SK-N-MC (cell line): Measurements from ENCODE around the gene TGIF2.

ENCODE experiments used
- DNase-seq: peaks from one replicate; pipeline ENCODE4 v3.0.0-alpha.2; 2011; ENCODE audit warnings: low read depth, low spot score
- H3K27ac ChIP-seq: fragments of 200-600 bp; sonication (generic); 2 replicates; pipeline ENCODE4 v1.5.1; 2016; ENCODE audit warnings: mixed run types
- H3K36me3 ChIP-seq: fragments of 200-600 bp; sonication (generic); 2 replicates; pipeline ENCODE4 v1.6.1; 2017; ENCODE audit warnings: antibody characterized with exemption, low read length, mixed read lengths; ENCODE audit not compliant: insufficient read depth
- H3K4me3 ChIP-seq: fragments of 200-600 bp; sonication (generic); 2 replicates; pipeline ENCODE4 v1.5.1; 2016
- H3K9ac ChIP-seq: fragments of 200-600 bp; sonication (generic); 2 replicates; pipeline ENCODE4 v1.8.0; 2017; ENCODE audit warnings: mixed run types, mixed read lengths; ENCODE audit not compliant: insufficient read length
- H3K9me3 ChIP-seq: fragments of 200-600 bp; sonication (generic); 2 replicates; pipeline ENCODE4 v1.6.1; 2017; ENCODE audit warnings: low read depth, mild to moderate bottlenecking, antibody characterized with exemption, low read length, moderate library complexity, mixed read lengths
- EZH2 ChIP-seq: fragments of 200-600 bp; sonication (generic); IDR thresholded peaks from one replicate; pipeline ENCODE4 v1.6.1; 2017; ENCODE audit warnings: antibody characterized with exemption
- FOXP2 ChIP-seq: optimal IDR thresholded peaks from 2 replicates; pipeline ENCODE3; 2011; ENCODE audit warnings: mild to moderate bottlenecking, moderate library complexity; ENCODE audit not compliant: insufficient read depth; ENCODE audit errors: extremely low read length, control extremely low read depth
- POLR2AphosphoS5 ChIP-seq: IDR thresholded peaks from 2 replicates; pipeline ENCODE4 v1.6.1; 2012; ENCODE audit warnings: mild to moderate bottlenecking, low read depth, low read length, borderline replicate concordance

TGIF2 gene

DNA sequence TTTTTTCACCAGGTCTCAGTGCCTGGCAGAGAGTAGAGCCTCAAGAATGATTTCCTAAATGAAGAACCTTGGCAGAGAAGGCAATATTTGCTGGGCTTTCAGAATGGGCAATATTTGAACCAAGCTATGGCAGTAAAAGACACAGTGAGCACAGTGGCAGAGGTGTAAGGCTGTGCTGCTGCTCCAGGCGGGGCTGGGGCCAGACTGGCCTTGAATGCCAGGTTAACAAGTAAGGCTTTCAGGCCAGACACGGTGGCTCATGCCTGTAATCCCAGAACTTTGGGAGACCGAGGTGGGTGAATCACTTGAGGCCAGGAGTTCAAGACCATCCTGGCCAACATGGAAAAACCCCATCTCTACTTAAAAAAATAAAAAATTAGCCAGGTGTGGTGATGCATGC is 40.6 kb upstream of the TGIF2 start:
- TF ChIP-seq EZH2 (no peak), POLR2AphosphoS5 (no peak)
- H3K9ac ChIP-seq: no peak overlapping the region
- H3K9me3 ChIP-seq: no peaks in the 10 kb centered on the region
- DNase-seq: no peak
- H3K36me3 ChIP-seq: no peaks in the 10 kb centered on the region
- no peak overlapping the region for H3K27ac ChIP-seq
- no peak overlapping the region for H3K4me3 ChIP-seq

- TF ChIP-seq EZH2 (no peak), POLR2AphosphoS5 (no peak), FOXP2 (no peak)
- H3K36me3 ChIP-seq: no peaks in the 10 kb centered on the region
- no peak for DNase-seq
- no peak overlapping the region for H3K27ac ChIP-seq
- no peak overlapping the region for H3K9ac ChIP-seq
- no peak overlapping the region for H3K4me3 ChIP-seq
- no peaks in the 10 kb centered on the region for H3K9me3 ChIP-seq
Measured at GRCh38 chr20:36538026-36538722, 35.2 kb upstream of the TGIF2 start.

GRCh38 chr20:36540551-36541211 is 32.7 kb upstream of the TGIF2 start:
- H3K27ac ChIP-seq: no peak overlapping the region
- DNase-seq: no peak
- H3K9ac ChIP-seq: no peak overlapping the region
- no peak for TF ChIP-seq FOXP2
- no peak for TF ChIP-seq POLR2AphosphoS5
- TF ChIP-seq EZH2: no peak
- no peaks in the 10 kb centered on the region for H3K9me3 ChIP-seq
- no peak overlapping the region for H3K4me3 ChIP-seq
- no peaks in the 10 kb centered on the region for H3K36me3 ChIP-seq

DNA sequence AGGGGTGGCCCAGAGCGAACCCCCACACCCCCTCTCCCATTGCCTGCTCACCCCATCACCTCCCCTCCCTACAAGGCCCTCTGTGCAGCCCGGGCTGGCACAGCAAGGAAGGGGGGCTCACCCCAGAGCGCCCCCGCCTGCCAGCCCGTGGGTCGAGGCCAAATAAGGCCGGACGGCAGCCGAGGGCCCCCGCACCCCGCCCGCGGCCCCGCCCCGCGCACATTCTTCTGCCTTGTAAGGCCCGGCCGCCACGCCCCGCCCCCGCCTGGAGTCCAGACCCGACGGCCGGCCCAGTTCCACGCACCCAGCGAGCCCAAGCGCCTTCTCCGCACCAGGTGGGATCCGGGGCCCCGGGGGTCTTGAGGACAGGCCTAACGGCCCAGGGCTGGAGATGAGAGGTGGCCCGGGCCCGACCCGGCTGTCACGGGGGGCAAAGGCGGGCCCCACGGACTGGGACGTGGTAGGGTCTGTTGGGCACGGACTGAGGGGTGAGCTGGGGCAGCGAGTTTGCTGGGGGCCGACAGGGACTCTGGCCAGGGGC is 32.1 kb upstream of the TGIF2 start, which contains the start of gene MYL9:
Gene MYL9, plus strand, starts transcription at position 293 of the 541 bp plus-strand sequence. CDS start 3,366 bp downstream, outside the sequence.
- Histone ChIP-seq H3K36me3 (no peaks in the 10 kb centered on the region), H3K27ac (no peak within 1 kb of the TSS), H3K9ac (no peak within 1 kb of the TSS), H3K9me3 (no peaks in the 10 kb centered on the region), H3K4me3 (no peak within 1 kb of the TSS)
- no peak for DNase-seq
- no peak for TF ChIP-seq POLR2AphosphoS5
- TF ChIP-seq EZH2: no peak
- no peak for TF ChIP-seq FOXP2

GRCh38 chr20:36541768-36542488 is 31.5 kb upstream of the TGIF2 start:
- H3K27ac ChIP-seq: no peak overlapping the region
- H3K36me3 ChIP-seq: no peaks in the 10 kb centered on the region
- H3K4me3 ChIP-seq: no peak overlapping the region
- DNase-seq: no peak
- no peaks in the 10 kb centered on the region for H3K9me3 ChIP-seq
- no peak overlapping the region for H3K9ac ChIP-seq
- TF ChIP-seq FOXP2 (no peak), EZH2 (no peak), POLR2AphosphoS5 (no peak)

- no peaks in the 10 kb centered on the region for H3K9me3 ChIP-seq
- no peak overlapping the region for H3K4me3 ChIP-seq
- H3K9ac ChIP-seq: no peak overlapping the region
- H3K27ac ChIP-seq: no peak overlapping the region
- H3K36me3 ChIP-seq: no peaks in the 10 kb centered on the region
- TF ChIP-seq EZH2: no peak
- no peak for TF ChIP-seq FOXP2
- TF ChIP-seq POLR2AphosphoS5: no peak
- DNase-seq: no peak
Measured at GRCh38 chr20:36542516-36543183, 30.7 kb upstream of the TGIF2 start.

DNA sequence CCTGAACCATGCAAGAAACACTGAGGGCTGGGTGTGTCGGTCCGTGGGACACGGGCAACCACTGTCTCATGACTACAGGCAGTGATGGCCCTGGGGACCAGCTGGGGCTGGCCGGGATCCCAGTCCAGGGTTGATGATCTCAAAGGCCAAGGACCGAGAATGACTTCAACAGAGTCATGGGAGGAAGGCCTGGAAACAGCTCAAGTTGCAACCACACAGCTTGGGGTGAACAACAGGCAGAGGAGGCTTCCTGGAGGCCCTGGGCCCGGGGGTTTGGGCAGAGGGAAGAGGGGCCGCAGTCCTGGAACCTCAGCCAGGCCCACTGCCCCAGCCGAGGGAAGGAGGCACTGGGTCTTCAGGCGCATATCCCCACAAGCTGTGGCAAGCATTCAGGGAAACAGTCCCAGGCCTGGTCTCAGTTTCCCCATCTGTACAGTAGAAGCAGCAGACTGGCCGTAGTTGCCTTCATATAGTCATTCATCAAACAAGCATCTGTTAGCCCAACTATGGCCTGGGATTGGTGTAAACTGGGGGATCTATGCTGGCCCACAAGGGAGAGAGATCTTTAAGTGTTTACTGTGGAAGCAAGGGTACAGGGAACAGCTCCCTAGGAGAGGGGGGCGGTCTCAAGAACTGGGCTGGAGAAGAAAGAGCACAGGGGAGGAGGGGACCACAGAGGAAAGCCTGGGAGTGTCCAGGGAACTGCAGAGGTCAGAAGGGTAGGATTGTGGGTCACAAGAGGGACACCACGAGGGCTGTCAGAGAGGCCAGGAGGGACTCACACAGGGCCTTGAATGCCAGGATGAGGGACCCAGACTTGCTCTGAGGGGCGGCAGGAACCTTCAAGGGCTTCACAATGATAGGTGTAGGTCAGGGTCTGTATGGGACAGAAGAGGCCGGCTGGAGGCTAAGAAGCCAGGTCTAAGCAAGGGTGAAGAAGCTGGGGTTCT is 29.9 kb upstream of the TGIF2 start:
- no peaks in the 10 kb centered on the region for H3K36me3 ChIP-seq
- TF ChIP-seq POLR2AphosphoS5 (no peak), EZH2 (no peak), FOXP2 (no peak)
- H3K27ac ChIP-seq: no peak overlapping the region
- no peak for DNase-seq
- no peak overlapping the region for H3K4me3 ChIP-seq
- no peaks in the 10 kb centered on the region for H3K9me3 ChIP-seq
- H3K9ac ChIP-seq: no peak overlapping the region
